K562 (cell line): ENCODE results near the gene SMG9. TPM values are rescaled to one million over a fixed set of nuclear protein-coding genes. Genes with fewer than 3 reads are reported as not detected.

Source experiments
- CBFA2T3 ChIP-seq: fragments of 450-650 bp; IDR thresholded peaks from 2 replicates; pipeline ENCODE4 v1.6.1; 2017
- HCFC1 ChIP-seq: IDR thresholded peaks from 2 replicates; pipeline ENCODE4 v1.6.1; 2012; ENCODE audit warnings: low read depth, low read length, improper control_type of control experiment
- ID3 ChIP-seq, 2 experiments: fragments of 250-450 bp in 1 of 2; fragments of 450-650 bp in 1 of 2; sonication (Bioruptor Pico) in 1 of 2; IDR thresholded peaks; 2 replicates each; pipeline versions ENCODE4 v1.6.1 to v1.8.0; 2016 to 2021; ENCODE audit warnings: mild to moderate bottlenecking in 2 of 2, moderate library complexity in 2 of 2, missing compliant biosample characterization in 1 of 2, missing genetic modification characterization in 1 of 2
- MBD1 ChIP-seq: fragments of 250-450 bp; sonication (Bioruptor Pico); IDR thresholded peaks from 2 replicates; pipeline ENCODE4 v1.8.0; 2022; ENCODE audit warnings: inconsistent platforms
- NFRKB ChIP-seq: fragments of 450-650 bp; IDR thresholded peaks from 2 replicates; pipeline ENCODE4 v1.6.1; 2016; ENCODE audit warnings: low read depth
- NR2C2 ChIP-seq, 2 experiments: fragments of 200-800 bp in 1 of 2; sonication (Bioruptor generic) in 1 of 2; sonication (generic) in 1 of 2; formaldehyde crosslinking in 1 of 2; IDR thresholded peaks; 2 replicates each; pipeline versions ENCODE4 v1.6.1 to v1.8.0; 2016 to 2022; ENCODE audit warnings: mild to moderate bottlenecking in 1 of 2, missing compliant biosample characterization in 1 of 2, missing genetic modification characterization in 1 of 2, missing genetic modification reagents in 1 of 2
- NR3C1 ChIP-seq: sonication (generic); formaldehyde crosslinking; IDR thresholded peaks from 2 replicates; pipeline ENCODE4 v1.8.1; 2022; ENCODE audit warnings: missing genetic modification reagents
- NRF1 ChIP-seq, 2 experiments: fragments of 450-650 bp; IDR thresholded peaks in 1 of 2; conservative IDR thresholded peaks in 1 of 2; 2 replicates each; pipeline ENCODE4 v1.6.1; 2014; ENCODE audit warnings: mild to moderate bottlenecking in 2 of 2
- RBM17 ChIP-seq: fragments of 200-400 bp; formaldehyde crosslinking; IDR thresholded peaks from 2 replicates; pipeline ENCODE4 v1.6.1; 2017; ENCODE audit warnings: low read depth, mild to moderate bottlenecking, low read length, borderline replicate concordance
- RBM22 ChIP-seq: fragments of 200-400 bp; formaldehyde crosslinking; IDR thresholded peaks from 2 replicates; pipeline ENCODE4 v1.6.1; 2018; ENCODE audit warnings: low read length, low read depth; ENCODE audit not compliant: poor library complexity, severe bottlenecking
- RBM34 ChIP-seq: fragments of 200-400 bp; formaldehyde crosslinking; IDR thresholded peaks from 2 replicates; pipeline ENCODE4 v1.6.1; 2018; ENCODE audit warnings: low read length, borderline replicate concordance; ENCODE audit not compliant: insufficient read depth
- SP2 ChIP-seq: IDR thresholded peaks from 2 replicates; pipeline ENCODE4 v1.6.1; 2011; ENCODE audit warnings: mild to moderate bottlenecking, low read depth, low read length, moderate library complexity; ENCODE audit not compliant: poor library complexity, severe bottlenecking; ENCODE audit errors: extremely low read depth
- STAT6 ChIP-seq: sonication (generic); formaldehyde crosslinking; IDR thresholded peaks from 2 replicates; pipeline ENCODE4 v1.8.1; 2023; ENCODE audit warnings: mild to moderate bottlenecking, missing genetic modification reagents
- TARDBP ChIP-seq: fragments of 450-650 bp; IDR thresholded peaks from 2 replicates; pipeline ENCODE4 v1.6.1; 2016
- ZBTB12 ChIP-seq: fragments of 250-450 bp; sonication (Bioruptor Pico); IDR thresholded peaks from 2 replicates; pipeline ENCODE4 v1.4.0; 2020
- ZFP30 ChIP-seq: fragments of 250-450 bp; sonication (Bioruptor Pico); IDR thresholded peaks from 2 replicates; pipeline ENCODE4 v1.8.0; 2022; ENCODE audit warnings: moderate library complexity, mild to moderate bottlenecking, inconsistent platforms, borderline replicate concordance
- ZNF274 ChIP-seq: IDR thresholded peaks from 2 replicates; pipeline ENCODE4 v1.6.1; 2011; ENCODE audit warnings: low read depth, mild to moderate bottlenecking, low read length, moderate library complexity, borderline replicate concordance
- ZNF444 ChIP-seq: fragments of 250-450 bp; sonication (Bioruptor Pico); IDR thresholded peaks from 2 replicates; pipeline ENCODE4 v1.4.0; 2020; ENCODE audit warnings: mild to moderate bottlenecking, moderate library complexity
- polyA plus RNA-seq, 8 experiments: library from polyadenylated mRNA; depleted of rRNA in 4 of 8; stranded (reverse) in 5 of 8; unstranded in 3 of 8; fragments of >200 nt; fragmentation: Nextera tagmentation in 2 of 8; fragmentation: Illumina TruSeq in 1 of 8; extraction: Ambion mirVana in 2 of 8; extraction: Trizol in 1 of 8; gene quantifications; 2 replicates each; pipeline versions ENCODE4 v1.2.1 to v1.2.3, GENCODE V29; 2011 to 2014; ENCODE audit warnings: inconsistent platforms in 1 of 8, missing spikeins in 1 of 8
- total RNA-seq, 7 experiments: library from RNA; depleted of rRNA in 6 of 7; stranded (reverse); fragments of >200 nt in 6 of 7; fragmentation: Illumina TruSeq in 2 of 7; extraction: Trizol in 2 of 7; gene quantifications; 2 replicates each; pipeline versions ENCODE4 v1.2.1 to v1.2.3, GENCODE V29; 2011 to 2021; ENCODE audit warnings: low replicate concordance in 1 of 7
- TF ChIP-seq, protein P1 (sequence below): fragments of 450-650 bp; formaldehyde crosslinking; IDR thresholded peaks from 2 replicates; pipeline ENCODE4 v1.4.0; 2020; ENCODE audit warnings: mild to moderate bottlenecking

Gene SMG9
- total and polyA plus RNA-seq, 9 of the 15 experiments (the other 6 are each of a cell fraction or from before 2014, with no cell fraction given), result 1.7 to 79.7 (median 40.2) TPM

DNA sequence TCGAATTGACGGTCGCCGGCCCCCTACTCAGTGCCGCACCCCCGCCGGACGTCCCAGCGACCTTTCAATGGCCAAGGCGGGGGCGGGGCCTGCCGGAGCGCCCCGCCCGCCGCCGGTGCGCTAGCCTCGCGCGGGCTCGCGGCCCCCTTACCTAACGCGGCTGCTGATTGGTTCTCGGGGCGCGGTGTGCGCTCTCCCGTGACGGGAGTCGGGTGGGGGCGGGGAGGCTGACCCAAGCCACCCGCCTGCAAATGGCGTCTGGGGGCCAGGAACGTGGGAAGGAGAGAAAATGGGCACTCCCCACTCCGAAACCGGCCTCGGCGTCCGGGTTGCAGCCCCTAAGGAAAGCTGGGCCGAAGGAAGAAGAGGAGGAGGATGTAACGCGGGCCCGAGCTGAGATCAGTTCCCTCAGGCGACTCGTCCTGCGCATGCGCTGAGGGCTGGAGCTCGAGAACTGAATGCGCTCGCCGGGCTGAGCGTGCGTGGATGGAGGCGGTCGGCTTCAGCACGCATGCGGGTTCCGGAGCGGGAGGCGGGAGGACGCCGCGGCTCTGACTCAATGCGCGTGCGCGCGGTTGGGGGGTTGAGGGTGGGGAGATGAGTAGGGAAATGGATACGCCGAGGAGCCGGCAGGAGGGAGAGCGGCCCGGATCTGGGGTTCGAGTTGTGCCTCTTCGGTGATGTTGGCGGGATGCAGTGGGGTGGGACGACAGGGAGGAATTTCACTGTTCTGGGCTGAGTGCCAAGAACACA lies at the start of gene SMG9 (continued):
- TF ChIP-seq ZBTB12 (CRISPR knock-in tag), result no peak
- TF ChIP-seq NR3C1 (CRISPR knock-in tag), result no peak
- TF ChIP-seq RBM22, result peak; percentile 48
- TF ChIP-seq ZNF444 (CRISPR knock-in tag), result no peak
- TF ChIP-seq ZNF274, result no peak
- no peak for TF ChIP-seq RBM17
- no peak for TF ChIP-seq RBM34
- TF ChIP-seq TARDBP, result peak; percentile 91; the same call in 1 of the 2 replicates
- TF ChIP-seq MBD1 (CRISPR knock-in tag), result no peak
- TF ChIP-seq STAT6 (CRISPR knock-in tag), result peak; percentile 67; the same call in 1 of the 2 replicates
- peak; percentile 98 for TF ChIP-seq NFRKB
- no peak for TF ChIP-seq CBFA2T3
- no peak for TF ChIP-seq ID3 (CRISPR knock-in tag; IDR thresholded peaks at IDR 0.05)
- peak; percentile 40; the same call in 1 of the 2 replicates for TF ChIP-seq ID3 (tag; IDR thresholded peaks at IDR 0.05)
- TF ChIP-seq, protein P1, sequence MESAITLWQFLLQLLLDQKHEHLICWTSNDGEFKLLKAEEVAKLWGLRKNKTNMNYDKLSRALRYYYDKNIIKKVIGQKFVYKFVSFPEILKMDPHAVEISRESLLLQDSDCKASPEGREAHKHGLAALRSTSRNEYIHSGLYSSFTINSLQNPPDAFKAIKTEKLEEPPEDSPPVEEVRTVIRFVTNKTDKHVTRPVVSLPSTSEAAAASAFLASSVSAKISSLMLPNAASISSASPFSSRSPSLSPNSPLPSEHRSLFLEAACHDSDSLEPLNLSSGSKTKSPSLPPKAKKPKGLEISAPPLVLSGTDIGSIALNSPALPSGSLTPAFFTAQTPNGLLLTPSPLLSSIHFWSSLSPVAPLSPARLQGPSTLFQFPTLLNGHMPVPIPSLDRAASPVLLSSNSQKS (CRISPR knock-in tag), result no peak
- no peak for TF ChIP-seq SP2
- no peak; the same call in none of the 2 replicates for TF ChIP-seq HCFC1
- TF ChIP-seq NRF1 (conservative IDR thresholded peaks at IDR 0.05 in 1 of 2, IDR thresholded peaks at IDR 0.05 in 1 of 2), result peak; percentile 100
- no peak for TF ChIP-seq ZFP30 (CRISPR knock-in tag)
- no peak for TF ChIP-seq NR2C2 (CRISPR knock-in tag; IDR thresholded peaks at IDR 0.05)
- TF ChIP-seq NR2C2 (tag; IDR thresholded peaks at IDR 0.05), result peak; percentile 46
